Panc1 (cell line): ENCODE data around the gene SKAP1.

Experiments used
- CTCF ChIP-seq: fragments of 450-650 bp; IDR thresholded peaks from 2 replicates; pipeline ENCODE4 v1.5.1; 2017; ENCODE audit warnings: mild to moderate bottlenecking
- REST ChIP-seq, 2 experiments: IDR thresholded peaks; 2 replicates each; pipeline ENCODE4 v1.6.1; 2011 to 2012; ENCODE audit warnings: low read depth in 2 of 2, control low read depth in 1 of 2, low read length in 1 of 2, mild to moderate bottlenecking in 1 of 2, moderate library complexity in 1 of 2; ENCODE audit not compliant: insufficient read depth in 1 of 2

- TF ChIP-seq CTCF: no peak
- TF ChIP-seq REST (IDR thresholded peaks at IDR 0.05; ENCODE audit: insufficient read depth in 1 of 2, low read depth in 2 of 2, low read length in 1 of 2): no peak
These were observed 192.6 kb downstream of the SKAP1 start for GRCh38 chr17:48237456-48237855.
